Heart left ventricle (tissue), 16 donors: Measurements from ENCODE around the gene PKP1. TPM values are rescaled to one million over a fixed set of nuclear protein-coding genes. Genes with fewer than 3 reads are reported as not detected.

Experiments used
- ATAC-seq, 4 donors: fragments of 200-7000 bp; cut with Tn5 transposase; one replicate each; pipeline ENCODE4 v1.9.1; 2020 to 2022; ENCODE audit warnings: moderate library complexity in 4 of 4, mild to moderate bottlenecking in 3 of 4, moderate number of reproducible peaks in 1 of 4
- DNase-seq, 5 donors: peaks; one replicate each; pipeline ENCODE4 v3.0.0-alpha.2; 2020
- H3K27ac ChIP-seq, 12 donors: fragments of 200-600 bp; sonication (generic) in 4 of 12; one replicate each; pipeline versions ENCODE4 v1.5.0 to v1.8.0; 2016 to 2022; ENCODE audit warnings: mild to moderate bottlenecking in 2 of 12
- H3K27me3 ChIP-seq, 9 donors: fragments of 200-600 bp; sonication (generic) in 2 of 9; one replicate each; pipeline versions ENCODE4 v1.5.1 to v1.8.0; 2016 to 2022; ENCODE audit warnings: mild to moderate bottlenecking in 3 of 9
- H3K36me3 ChIP-seq, 9 donors: fragments of 200-600 bp; sonication (generic) in 2 of 9; one replicate each; pipeline versions ENCODE4 v1.5.0 to v1.8.0; 2018 to 2022; ENCODE audit warnings: mild to moderate bottlenecking in 2 of 9
- H3K4me1 ChIP-seq, 12 donors: fragments of 200-600 bp; sonication (generic) in 4 of 12; one replicate each; pipeline versions ENCODE4 v1.5.0 to v1.8.0; 2016 to 2022; ENCODE audit warnings: mild to moderate bottlenecking in 3 of 12
- H3K4me3 ChIP-seq, 12 donors: fragments of 200-600 bp; sonication (generic) in 4 of 12; one replicate each; pipeline versions ENCODE4 v1.5.0 to v1.8.0; 2017 to 2022; ENCODE audit warnings: mild to moderate bottlenecking in 9 of 12, moderate library complexity in 4 of 12
- H3K9me3 ChIP-seq, 12 donors: fragments of 200-600 bp; sonication (generic) in 4 of 12; one replicate each; pipeline versions ENCODE4 v1.5.0 to v1.8.0; 2016 to 2022; ENCODE audit warnings: mild to moderate bottlenecking in 1 of 12
- POLR2A ChIP-seq, 2 donors: fragments of 450-650 bp; IDR thresholded peaks; one replicate each; pipeline ENCODE4 v1.6.1; 2017; ENCODE audit warnings: antibody characterized with exemption in 2 of 2, mild to moderate bottlenecking in 2 of 2, moderate library complexity in 2 of 2
- WGBS, 4 donors: extraction: QIAGEN DNeasy Blood & Tissue Kit in 2 of 4; methylation state at CpG; one replicate each; pipeline versions ENCODE4 v1.1.5 to v1.1.7; 2013 to 2018; 5-methylcytosine and 5-hydroxymethylcytosine counted together
- intact Hi-C, 10 donors: fragments of 100-400 bp; cut with DNase I; formaldehyde crosslinking; loops; one replicate each; pipeline versions ENCODE4 v1.11.1 to v1.14.2; 2022
- polyA plus RNA-seq, 2 donors: library from polyadenylated mRNA; stranded (reverse); fragments of 200-250 nt; gene quantifications; one replicate each; pipeline ENCODE4 v1.2.3, GENCODE V29; 2013
- total RNA-seq, 9 donors: library from RNA; depleted of rRNA in 2 of 9; stranded (reverse); fragments of >200 nt in 2 of 9; fragmentation: NEBNext Ultra II Directional in 3 of 9; extraction: Animal tissue kit (Norgen Biotek cat#: 25700) in 3 of 9; gene quantifications; one replicate each; pipeline versions ENCODE4 v1.1.0 to v1.2.4, GENCODE V29; 2016 to 2023
- TF ChIP-seq, protein P1 (sequence below), 12 donors: fragments of 200-600 bp; sonication (generic) in 4 of 12; IDR thresholded peaks; one replicate each; pipeline versions ENCODE4 v1.5.0 to v1.8.0; 2018 to 2022; ENCODE audit warnings: antibody characterized with exemption in 12 of 12, mild to moderate bottlenecking in 5 of 12
- donor health status: ischemic (EF 13 %, LVEDD 7.1; RV severe dilation, severe dysfunction).
- donor health status: healthy with polysubstance abuse.
- donor health status: DM: no; HTN: yes; CAD: no.
- donor health status: DM: no; HTN: no; CAD: no.
- donor health status: ischemic (EF 25% LVEDD 6.9; RV normal size, moderate dysfunction).
- donor health status: ischemic (EF 25% LVEDD 5.7; RV mildly dilated, moderate dysfunction).
- donor health status: healthy.
- donor health status: DM: yes; HTN: yes; CAD: no.
- donor health status: ischemic (EF 35%, LVEDD 5.7; RV mildly dilated, moderate dysfunction).
- donor health status: nonischemic (EF 11% LVEDD 7.7; RV severe dilation, severe dysfunction).
- donor health status: DM: yes; HTN: yes; CAD: no.
- donor health status: PGD.
- donor health status: ischemic (EF 29% LVEDD 5.4; RV normal size, mild dysfunction).
- donor health status: nonischemic (EF 23%, LVEDD 6.1; RV moderate dilation, normal function).

The PKP1 gene
- total and polyA plus RNA-seq, 11 donors: 0.09 to 1.6 (median 0.32) TPM; not detected in 3

DNA sequence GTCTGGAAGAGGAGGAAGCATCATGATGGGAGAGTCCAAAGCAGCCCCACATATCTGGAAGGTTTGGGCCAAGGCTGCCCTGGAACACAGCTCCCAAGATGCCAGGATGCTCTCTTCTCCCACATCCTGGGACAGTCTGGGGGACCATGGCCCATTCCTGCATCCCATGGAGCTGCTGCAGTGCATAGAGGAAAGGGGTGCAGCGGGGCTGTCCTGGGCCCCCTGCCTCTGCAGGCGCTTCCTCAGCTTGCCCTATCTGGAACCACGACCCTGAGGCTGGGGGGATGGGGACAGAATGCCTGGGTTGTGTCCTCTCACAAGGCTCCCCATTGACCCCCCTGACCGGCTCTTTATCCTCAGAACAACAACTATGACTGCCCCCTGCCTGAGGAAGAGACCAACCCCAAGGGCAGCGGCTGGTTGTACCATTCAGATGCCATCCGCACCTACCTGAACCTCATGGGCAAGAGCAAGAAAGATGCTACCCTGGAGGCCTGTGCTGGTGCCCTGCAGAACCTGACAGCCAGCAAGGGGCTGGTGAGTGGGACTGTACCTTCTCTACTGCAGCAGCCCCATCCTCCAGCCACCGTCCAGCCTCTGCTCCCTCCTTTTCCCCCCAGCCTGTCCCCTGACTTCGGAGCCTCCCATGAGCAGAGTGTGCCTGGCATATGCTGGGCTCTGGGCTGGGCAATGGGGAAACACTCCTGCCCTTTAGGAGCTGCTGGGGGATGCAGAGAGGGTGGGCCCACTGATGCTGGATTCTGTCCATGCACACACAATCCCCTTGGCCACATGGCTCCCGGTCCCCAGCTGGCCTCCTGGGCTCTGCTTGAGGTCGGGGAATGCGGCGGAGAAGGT is 39.6 kb downstream of the PKP1 start:
- DNase-seq: peak in 1 of 5 donors; percentile 51
- Histone ChIP-seq H3K4me3 (no peak overlapping the region), H3K4me1 (no peaks in the 10 kb centered on the region), H3K9me3 (no peaks in the 10 kb centered on the region), H3K27me3 (no peaks in the 10 kb centered on the region), H3K27ac (no peak overlapping the region), H3K36me3 (no peaks in the 10 kb centered on the region)
- intact Hi-C loops: loop anchor here in 1 of 10 donors (5.0 kb wide), 1 partner anchor 61 kb away; no protein-coding TSS in a partner anchor
- WGBS, 4 donors: 84 to 93% (median 91%) methylated on average over 11 to 12 of the region's 12 CpGs
- TF ChIP-seq, protein P1, sequence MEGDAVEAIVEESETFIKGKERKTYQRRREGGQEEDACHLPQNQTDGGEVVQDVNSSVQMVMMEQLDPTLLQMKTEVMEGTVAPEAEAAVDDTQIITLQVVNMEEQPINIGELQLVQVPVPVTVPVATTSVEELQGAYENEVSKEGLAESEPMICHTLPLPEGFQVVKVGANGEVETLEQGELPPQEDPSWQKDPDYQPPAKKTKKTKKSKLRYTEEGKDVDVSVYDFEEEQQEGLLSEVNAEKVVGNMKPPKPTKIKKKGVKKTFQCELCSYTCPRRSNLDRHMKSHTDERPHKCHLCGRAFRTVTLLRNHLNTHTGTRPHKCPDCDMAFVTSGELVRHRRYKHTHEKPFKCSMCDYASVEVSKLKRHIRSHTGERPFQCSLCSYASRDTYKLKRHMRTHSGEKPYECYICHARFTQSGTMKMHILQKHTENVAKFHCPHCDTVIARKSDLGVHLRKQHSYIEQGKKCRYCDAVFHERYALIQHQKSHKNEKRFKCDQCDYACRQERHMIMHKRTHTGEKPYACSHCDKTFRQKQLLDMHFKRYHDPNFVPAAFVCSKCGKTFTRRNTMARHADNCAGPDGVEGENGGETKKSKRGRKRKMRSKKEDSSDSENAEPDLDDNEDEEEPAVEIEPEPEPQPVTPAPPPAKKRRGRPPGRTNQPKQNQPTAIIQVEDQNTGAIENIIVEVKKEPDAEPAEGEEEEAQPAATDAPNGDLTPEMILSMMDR (IDR thresholded peaks at IDR 0.05): no peak
- TF ChIP-seq POLR2A (IDR thresholded peaks at IDR 0.05): no peak
- no peak for ATAC-seq

DNA sequence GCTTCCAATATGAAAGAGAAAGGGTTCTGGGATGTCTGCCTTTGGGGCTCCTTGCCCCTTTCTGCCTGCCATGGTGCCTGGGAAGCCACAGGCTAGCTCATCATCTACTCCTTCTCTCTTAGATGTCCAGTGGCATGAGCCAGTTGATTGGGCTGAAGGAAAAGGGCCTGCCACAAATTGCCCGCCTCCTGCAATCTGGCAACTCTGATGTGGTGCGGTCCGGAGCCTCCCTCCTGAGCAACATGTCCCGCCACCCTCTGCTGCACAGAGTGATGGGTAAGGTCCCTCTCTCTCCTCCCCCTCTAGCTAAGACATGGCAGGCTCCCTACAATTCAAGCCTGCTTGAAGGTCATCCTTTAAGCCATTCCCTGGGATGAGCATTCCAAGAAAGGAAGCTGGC is 41.0 kb downstream of the PKP1 start:
- peak in 1 of 5 donors; percentile 27 for DNase-seq
- 94 to 96% (median 95%) methylated on average over 4 of the region's 4 CpGs for WGBS, 4 donors
- Histone ChIP-seq H3K9me3 (no peaks in the 10 kb centered on the region), H3K36me3 (no peaks in the 10 kb centered on the region), H3K4me1 (peaks cover 0 to 8% (median 0%) of the 10 kb centered on the region in 12 donors), H3K4me3 (no peak overlapping the region), H3K27me3 (no peaks in the 10 kb centered on the region), H3K27ac (no peak overlapping the region)
- intact Hi-C loops: loop anchor here in 1 of 10 donors (5.0 kb wide), 1 partner anchor 62 kb away; no protein-coding TSS in a partner anchor
- TF ChIP-seq, protein P1 (IDR thresholded peaks at IDR 0.05): no peak
- no peak for TF ChIP-seq POLR2A (IDR thresholded peaks at IDR 0.05)
- no peak for ATAC-seq

DNA sequence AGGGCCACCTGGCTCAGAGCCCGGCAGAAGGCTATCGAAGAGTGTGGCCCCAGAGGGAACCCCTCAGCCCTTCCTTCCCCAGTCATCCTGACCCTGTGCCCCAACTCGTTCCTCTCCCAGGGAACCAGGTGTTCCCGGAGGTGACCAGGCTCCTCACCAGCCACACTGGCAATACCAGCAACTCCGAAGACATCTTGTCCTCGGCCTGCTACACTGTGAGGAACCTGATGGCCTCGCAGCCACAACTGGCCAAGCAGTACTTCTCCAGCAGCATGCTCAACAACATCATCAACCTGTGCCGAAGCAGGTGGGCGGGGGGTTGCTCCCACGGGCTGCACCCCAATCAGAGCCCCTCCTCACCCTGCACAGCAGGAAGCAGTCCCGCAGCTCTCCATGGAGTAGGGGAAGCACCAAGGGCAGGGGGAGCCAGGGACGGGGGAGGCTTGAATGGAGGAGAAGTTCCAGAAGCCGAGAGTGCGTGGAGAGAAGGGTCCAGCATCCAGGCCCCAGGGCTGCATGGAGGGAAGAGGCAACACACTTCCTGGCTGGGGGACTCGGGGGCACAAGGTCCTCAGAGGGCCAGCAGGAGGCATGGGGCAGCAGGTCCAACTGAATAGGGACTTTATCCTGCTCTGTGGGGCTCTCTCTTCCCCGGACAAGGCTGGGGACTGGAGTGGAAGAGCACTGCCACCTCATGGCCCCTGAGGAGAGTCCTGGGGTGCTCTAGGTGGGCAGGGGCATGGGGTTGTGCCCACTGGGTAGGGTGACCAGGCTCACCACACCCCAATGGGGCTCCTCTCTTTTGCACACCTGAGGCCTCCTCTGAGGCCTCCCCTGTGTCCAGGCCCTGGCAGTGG is 41.7 kb downstream of the PKP1 start:
- H3K9me3 ChIP-seq: no peaks in the 10 kb centered on the region
- H3K27ac ChIP-seq: no peak overlapping the region
- H3K4me3 ChIP-seq: no peak overlapping the region
- H3K27me3 ChIP-seq: no peaks in the 10 kb centered on the region
- peaks cover 0 to 16% (median 0%) of the 10 kb centered on the region in 12 donors for H3K4me1 ChIP-seq
- no peak for TF ChIP-seq POLR2A (IDR thresholded peaks at IDR 0.05)
- TF ChIP-seq, protein P1 (IDR thresholded peaks at IDR 0.05): no peak
- 66 to 84% (median 78%) methylated on average over 9 to 16 of the region's 16 CpGs for WGBS, 4 donors
- intact Hi-C loops: loop anchor here in 1 of 10 donors (5.0 kb wide), 1 partner anchor 63 kb away; no protein-coding TSS in a partner anchor
- DNase-seq: peak in 2 of 5 donors; percentile 7 to 37
- H3K36me3 ChIP-seq: no peaks in the 10 kb centered on the region
- ATAC-seq: no peak

DNA sequence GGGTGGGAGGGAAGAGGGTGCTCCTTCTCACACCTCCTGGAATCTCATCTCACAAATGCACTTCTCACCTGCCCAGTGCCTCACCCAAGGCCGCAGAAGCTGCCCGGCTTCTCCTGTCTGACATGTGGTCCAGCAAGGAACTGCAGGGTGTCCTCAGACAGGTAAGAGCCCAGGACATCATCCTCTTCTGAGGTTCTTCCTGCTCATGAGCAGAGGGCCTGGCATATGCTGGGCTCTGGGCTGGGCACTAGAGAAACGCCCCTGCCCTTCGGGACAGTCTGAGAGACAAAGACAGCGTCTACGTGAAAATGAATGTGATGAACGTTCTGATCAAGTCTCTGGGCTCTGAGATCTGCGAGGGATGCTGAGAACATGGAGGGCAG is 42.4 kb downstream of the PKP1 start:
- no peaks in the 10 kb centered on the region for H3K9me3 ChIP-seq
- H3K4me3 ChIP-seq: no peak overlapping the region
- 80 to 97% (median 95%) methylated on average over 8 of the region's 8 CpGs for WGBS, 4 donors
- H3K36me3 ChIP-seq: no peaks in the 10 kb centered on the region
- TF ChIP-seq, protein P1 (IDR thresholded peaks at IDR 0.05): no peak
- TF ChIP-seq POLR2A (IDR thresholded peaks at IDR 0.05): no peak
- DNase-seq (peak in 1 of 5 donors; percentile 51), ATAC-seq (no peak)
- no peaks in the 10 kb centered on the region for H3K27me3 ChIP-seq
- H3K27ac ChIP-seq: no peak overlapping the region
- intact Hi-C loops: no loop called here
- peaks cover 0 to 22% (median 0%) of the 10 kb centered on the region in 12 donors for H3K4me1 ChIP-seq
